HG03280 (cell line): ENCODE results near the gene EPHB3.

Experiments used
- ATAC-seq: cut with Tn5 transposase; IDR thresholded peaks from one replicate; pipeline ENCODE4 v1.9.1; 2021; ENCODE audit warnings: mild to moderate bottlenecking, moderate library complexity; ENCODE audit not compliant: unreplicated experiment

EPHB3 gene

DNA sequence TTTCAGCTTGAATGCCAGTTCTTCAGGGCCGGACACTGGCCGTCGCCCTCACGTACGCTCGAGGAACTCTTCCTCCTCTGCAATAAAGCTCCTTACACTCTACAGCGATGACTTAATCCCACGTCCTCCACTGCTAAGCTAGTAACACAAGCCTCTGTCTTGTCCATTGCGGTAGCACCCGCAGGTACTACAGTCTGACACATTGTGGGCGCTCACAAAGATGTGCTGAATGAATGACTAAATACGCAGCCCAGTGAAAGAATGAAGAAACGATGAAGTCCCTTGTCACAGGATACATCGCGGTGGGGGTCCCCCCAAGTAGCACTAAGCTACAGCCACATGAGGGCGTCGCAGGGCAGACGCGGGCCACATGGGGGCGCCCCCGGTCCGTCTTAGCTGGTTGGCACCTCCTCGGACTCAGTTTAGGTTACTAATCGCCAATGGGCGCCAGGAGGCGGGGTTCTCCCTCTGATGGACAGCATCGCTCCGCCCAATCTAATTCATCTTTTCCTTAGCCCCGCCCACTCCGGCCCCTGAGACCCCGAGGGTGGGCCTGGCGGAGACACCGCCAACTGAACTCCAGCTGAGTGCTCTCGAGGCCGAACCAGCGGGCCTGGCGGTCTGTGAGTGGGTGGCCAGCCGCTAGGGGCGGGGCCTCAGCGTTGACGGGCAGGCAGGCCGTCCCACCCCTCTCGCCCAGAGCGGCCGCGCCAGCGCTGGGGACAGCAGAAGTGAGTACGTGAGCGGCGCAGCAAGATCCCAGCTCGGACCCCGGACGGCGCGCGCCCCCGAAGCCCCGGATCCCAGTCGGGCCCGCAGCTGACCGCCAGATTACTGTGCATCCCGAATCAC, at the start of gene EPHB3:
TSS of gene EPHB3 (plus strand) at position 725 of the 852 bp plus-strand sequence. CDS start 451 bp downstream, outside the sequence.
- peak; percentile 85 for ATAC-seq

DNA sequence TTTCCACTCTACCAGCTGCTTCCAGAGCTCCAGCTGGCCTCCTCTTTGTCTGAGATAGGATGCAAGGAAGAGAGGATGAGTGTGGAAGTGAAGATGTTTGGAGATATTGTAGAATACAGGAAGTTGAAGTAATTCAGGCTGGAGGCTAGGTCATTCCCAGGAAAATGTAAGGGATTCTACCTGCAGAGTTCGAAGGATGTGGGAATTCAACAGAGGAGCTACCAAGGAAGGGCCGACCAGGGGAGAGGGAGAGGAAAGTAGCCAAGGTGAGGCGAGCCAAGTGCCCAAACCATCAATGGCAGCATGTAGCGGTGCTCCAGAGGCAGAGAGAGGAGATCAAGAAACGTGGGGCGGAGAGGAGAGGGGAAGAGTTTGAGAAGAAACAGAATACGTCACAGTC, 49.0 kb upstream of the EPHB3 start:
- no peak for ATAC-seq

- peak; percentile 79 for ATAC-seq
These were observed 48.1 kb upstream of the EPHB3 start for GRCh38 chr3:184513276-184514170.

- ATAC-seq, result no peak
These were observed 47.5 kb upstream of the EPHB3 start for GRCh38 chr3:184514171-184514490.

DNA sequence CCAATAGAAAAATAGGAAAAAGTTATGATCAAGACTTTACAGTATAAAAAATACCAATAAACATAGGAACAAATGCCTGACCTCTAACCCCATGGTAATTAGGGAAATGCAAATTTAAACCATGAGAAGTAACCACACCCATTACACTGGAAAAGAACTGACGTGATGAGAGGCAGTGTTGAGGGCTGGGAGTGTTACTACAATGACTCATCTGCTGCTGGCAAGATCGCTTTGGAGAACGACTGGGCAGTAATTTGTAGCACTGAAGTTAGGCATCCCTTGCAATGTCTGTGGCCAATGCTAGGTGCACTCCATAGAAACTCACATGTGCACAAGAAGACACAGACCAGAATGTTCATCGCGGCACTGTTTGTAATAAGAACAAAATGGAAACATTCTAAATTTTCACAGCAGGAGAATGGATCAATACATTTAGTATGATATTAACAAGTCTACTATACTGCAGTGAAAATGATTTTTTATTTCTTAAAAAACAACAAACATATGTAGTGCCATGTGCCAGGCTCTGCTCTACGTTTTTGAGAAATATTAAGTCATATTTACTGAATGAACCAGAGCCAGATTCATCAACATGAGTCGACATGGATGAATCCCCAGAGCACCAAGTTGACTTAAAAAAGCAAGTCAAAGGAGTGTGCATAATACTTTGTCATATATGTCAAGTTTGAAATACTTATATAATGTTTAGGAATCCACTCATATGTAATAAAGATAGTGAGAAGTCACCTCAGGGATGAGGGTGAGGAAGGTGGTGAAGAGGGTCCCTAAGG, 37.6 kb upstream of the EPHB3 start:
- no peak for ATAC-seq

DNA sequence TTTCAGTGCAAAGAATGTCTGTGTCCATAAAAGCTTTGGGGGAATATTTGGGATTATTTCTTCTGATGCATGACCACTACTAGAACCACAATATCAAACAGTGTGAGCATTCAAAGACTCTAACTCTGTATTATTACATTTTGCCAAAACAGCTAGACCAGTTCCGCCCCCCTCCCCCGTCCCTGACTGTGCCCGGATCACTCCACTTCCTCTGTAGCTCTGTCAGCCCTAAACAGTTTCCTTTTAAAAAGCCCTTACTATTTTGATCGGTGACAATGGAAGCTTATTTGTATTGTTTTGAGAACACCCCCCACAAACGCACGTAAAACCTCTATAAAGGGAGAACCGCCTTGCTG, 36.6 kb upstream of the EPHB3 start:
- ATAC-seq, result no peak

- no peak for ATAC-seq
These were observed 36.1 kb upstream of the EPHB3 start for GRCh38 chr3:184525337-184526087.

- no peak for ATAC-seq
These were observed 35.5 kb upstream of the EPHB3 start for GRCh38 chr3:184526088-184526433.

DNA sequence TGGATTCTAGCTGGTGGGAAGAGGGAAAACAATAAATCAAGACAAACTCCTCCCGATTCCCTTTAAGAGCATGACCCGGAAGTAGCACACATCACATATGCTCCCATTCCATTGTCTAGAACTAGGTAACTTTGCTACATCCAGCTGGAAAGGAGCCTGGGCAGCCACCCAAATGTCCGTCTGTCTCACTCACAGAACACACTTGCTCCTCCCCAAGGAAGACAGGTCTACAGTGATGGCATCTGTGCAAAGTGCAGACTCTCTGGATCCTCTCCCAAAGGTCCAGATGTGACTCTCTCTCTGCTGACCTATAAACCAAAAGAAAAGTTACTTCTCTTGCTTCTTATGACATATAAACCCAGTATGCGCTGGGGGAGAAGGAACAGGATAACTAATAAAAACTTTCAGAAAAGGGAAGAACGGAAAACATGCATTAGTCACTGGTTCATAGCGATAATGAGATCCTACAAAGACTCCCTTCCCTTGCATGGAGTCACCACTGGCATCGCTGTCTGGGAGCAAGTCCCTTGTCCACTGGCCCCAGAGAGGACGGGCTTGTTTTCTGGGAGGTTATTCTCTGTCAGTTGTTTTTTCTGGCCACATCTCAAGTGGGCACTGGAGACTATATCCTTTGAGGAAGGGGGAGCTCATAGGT, 29.8 kb upstream of the EPHB3 start:
- ATAC-seq, result no peak

DNA sequence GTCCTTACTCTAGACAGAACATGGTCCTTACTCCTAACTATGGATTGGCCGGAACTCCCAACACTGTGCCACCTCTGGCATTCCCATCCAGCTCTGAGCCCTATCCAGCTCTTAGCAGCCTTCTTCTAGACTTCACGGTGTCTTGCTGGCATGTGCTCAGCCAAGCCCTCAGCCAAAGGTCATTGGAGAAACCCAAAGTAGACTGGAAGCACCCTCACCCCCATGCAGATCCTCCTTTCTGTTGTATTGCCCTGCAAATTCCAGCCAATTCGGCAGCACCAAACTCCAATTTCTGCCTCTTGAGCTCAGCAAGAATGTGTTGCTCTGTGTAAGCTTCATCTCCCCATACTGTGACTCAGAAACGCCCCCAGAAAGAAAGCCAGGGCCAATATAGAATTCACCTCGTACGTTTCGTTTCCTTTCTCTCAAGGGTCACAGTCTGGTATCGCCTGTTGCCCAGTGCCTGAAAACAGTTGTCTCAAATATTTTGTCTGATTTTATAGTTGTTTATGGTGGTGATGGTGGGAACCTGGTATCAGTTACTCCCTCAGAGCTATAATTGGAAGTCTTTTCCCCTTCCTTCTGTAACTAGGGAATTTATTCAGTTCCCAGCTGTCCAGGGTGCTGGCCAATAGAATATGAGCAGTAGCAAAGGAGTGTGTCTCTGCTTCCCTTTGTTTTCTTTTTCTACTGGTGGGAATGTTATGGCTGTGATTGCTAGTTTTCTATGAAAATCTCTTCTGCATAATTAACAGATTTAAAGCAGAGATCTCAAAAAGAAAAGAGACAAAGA, 28.4 kb upstream of the EPHB3 start:
- no peak for ATAC-seq

GRCh38 chr3:184537885-184538665, 23.5 kb upstream of the EPHB3 start:
- ATAC-seq, result no peak

GRCh38 chr3:184538666-184539431, 22.7 kb upstream of the EPHB3 start:
- ATAC-seq, result no peak

DNA sequence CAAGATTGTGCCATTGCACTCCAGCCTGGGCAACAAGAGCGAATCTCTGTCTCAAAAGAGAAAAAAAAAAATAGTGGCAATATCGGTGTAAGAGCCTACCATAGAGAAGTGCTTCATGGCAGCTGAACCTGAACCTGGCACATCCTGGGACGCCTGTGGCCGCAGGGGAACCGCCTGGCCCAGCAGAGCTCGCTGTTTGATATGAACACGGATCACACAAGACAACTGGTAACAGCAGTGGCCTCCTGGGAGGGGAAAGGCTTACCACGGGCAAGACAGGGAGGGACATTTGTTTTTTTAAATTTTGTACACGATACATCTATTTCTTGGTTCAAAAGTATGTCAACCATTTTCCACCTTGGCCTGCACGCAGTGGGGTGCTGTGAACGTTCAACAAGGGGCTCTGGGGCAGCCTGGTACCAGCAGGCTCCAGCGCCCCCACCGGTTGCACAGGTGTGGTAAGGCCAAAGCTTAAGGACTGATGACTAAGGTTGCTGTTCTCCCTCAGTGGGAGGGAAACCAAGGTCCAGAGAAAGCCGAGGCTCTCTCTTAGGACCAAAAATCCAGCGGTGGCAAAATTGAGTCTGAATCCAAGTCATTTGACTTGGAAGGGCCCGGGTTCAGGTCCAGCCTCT, 21.7 kb upstream of the EPHB3 start:
- ATAC-seq, result no peak

GRCh38 chr3:184540777-184541681, 20.6 kb upstream of the EPHB3 start:
- no peak for ATAC-seq

GRCh38 chr3:184541886-184542562, 19.6 kb upstream of the EPHB3 start:
- no peak for ATAC-seq

DNA sequence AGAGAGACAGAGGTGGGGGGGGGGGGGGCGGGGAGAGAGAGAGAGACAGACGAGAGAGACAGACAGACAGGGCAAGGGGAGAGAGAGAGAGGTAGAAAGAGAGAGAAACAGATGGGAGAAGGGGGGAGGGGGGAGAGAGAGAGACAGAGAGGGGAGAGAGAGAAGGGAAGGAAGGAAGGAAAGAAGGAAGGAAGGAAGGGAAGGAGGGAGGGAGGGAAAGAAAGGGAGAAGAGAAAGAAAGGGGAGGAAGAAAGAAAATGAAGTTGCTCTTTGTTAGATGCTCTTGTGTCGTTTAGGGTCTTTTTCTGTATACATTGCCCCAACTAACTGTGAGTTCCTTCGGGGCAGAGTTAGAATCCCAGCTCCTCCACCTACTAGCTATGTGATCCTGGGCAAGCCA, 19.0 kb upstream of the EPHB3 start:
- no peak for ATAC-seq
